Ovary (tissue), 9 donors: ENCODE data around the gene REEP1. TPM values are rescaled to one million over a fixed set of nuclear protein-coding genes. Genes with fewer than 3 reads are reported as not detected.

Experiments
- DNase-seq, 5 donors: peaks; one replicate each; pipeline ENCODE4 v3.0.0-alpha.2; 2019 to 2020
- H3K27ac ChIP-seq, 2 donors: fragments of 200-600 bp; one replicate each; pipeline versions ENCODE4 v1.5.1 to v1.8.0; 2019 to 2022
- H3K27me3 ChIP-seq: fragments of 200-600 bp; one replicate; pipeline ENCODE4 v1.8.0; 2022
- H3K36me3 ChIP-seq: fragments of 200-600 bp; sonication (generic); one replicate; pipeline ENCODE4 v1.5.1; 2019
- H3K4me1 ChIP-seq: one replicate; pipeline ENCODE4 v1.8.1; 2013; ENCODE audit warnings: mild to moderate bottlenecking, moderate library complexity; ENCODE audit not compliant: insufficient read depth
- H3K4me3 ChIP-seq: fragments of 200-600 bp; sonication (generic); one replicate; pipeline ENCODE4 v1.5.1; 2017
- H3K9me3 ChIP-seq, 2 donors: fragments of 200-600 bp in 1 of 2; sonication (generic) in 1 of 2; one replicate each; pipeline versions ENCODE4 v1.5.1 to v1.8.1; 2013 to 2019; ENCODE audit warnings: mild to moderate bottlenecking in 1 of 2, moderate library complexity in 1 of 2
- CTCF ChIP-seq, 3 donors: fragments of 450-650 bp in 2 of 3; fragments of 200-600 bp in 1 of 3; IDR thresholded peaks; one replicate each; pipeline versions ENCODE4 v1.5.1 to v1.8.0; 2016 to 2022; ENCODE audit warnings: antibody characterized with exemption in 3 of 3, mild to moderate bottlenecking in 1 of 3
- EP300 ChIP-seq: sonication (generic); formaldehyde crosslinking; IDR thresholded peaks from one replicate; pipeline ENCODE4 v1.6.1; 2017; ENCODE audit warnings: antibody characterized with exemption
- POLR2A ChIP-seq: fragments of 450-650 bp; IDR thresholded peaks from one replicate; pipeline ENCODE4 v1.6.1; 2017; ENCODE audit warnings: antibody characterized with exemption, mild to moderate bottlenecking, moderate library complexity
- WGBS, 3 donors: extraction: QIAGEN DNeasy Blood & Tissue Kit in 1 of 3; methylation state at CpG; one replicate each; pipeline versions ENCODE4 v1.1.5 to v1.1.7; 2013 to 2017; 5-methylcytosine and 5-hydroxymethylcytosine counted together
- intact Hi-C, 4 donors: fragments of 100-400 bp; cut with DNase I; formaldehyde crosslinking; loops; one replicate each; pipeline versions ENCODE4 v1.11.0 to v1.15.1; 2022 to 2023
- polyA plus RNA-seq, 2 donors: library from polyadenylated mRNA; stranded (reverse); fragments of 200-250 nt in 1 of 2; fragments of 350-450 nt in 1 of 2; fragmentation: Illumina TruSeq in 1 of 2; extraction: RNeasy Lipid Tissue Mini Kit (QIAGEN cat#74804) in 1 of 2; gene quantifications; one replicate each; pipeline ENCODE4 v1.2.3, GENCODE V29; 2013 to 2014
- total RNA-seq, 7 donors: library from RNA; depleted of rRNA in 2 of 7; stranded (reverse); fragments of >200 nt in 2 of 7; fragmentation: NEBNext Ultra II Directional in 3 of 7; extraction: Animal tissue kit (Norgen Biotek cat#: 25700) in 3 of 7; gene quantifications; one replicate each; pipeline versions ENCODE4 v1.1.0 to v1.2.4, GENCODE V29; 2016 to 2023
- donor health status: DM: no; HTN: no; CAD: no; lungs with moderate emphysema.
- donor health status: DM: no; HTN: no; CAD: no.
- donor health status: Bipolar disorder and iron deficiency.
- donor health status: DM: yes; HTN: yes; CAD: no.
- donor health status: DM: no; HTN: no; CAD: no.
- donor health status: DM: yes; HTN: yes; CAD: no.

The REEP1 gene
- total and polyA plus RNA-seq, 9 donors, result 0.58 to 35.7 (median 2.0) TPM

DNA sequence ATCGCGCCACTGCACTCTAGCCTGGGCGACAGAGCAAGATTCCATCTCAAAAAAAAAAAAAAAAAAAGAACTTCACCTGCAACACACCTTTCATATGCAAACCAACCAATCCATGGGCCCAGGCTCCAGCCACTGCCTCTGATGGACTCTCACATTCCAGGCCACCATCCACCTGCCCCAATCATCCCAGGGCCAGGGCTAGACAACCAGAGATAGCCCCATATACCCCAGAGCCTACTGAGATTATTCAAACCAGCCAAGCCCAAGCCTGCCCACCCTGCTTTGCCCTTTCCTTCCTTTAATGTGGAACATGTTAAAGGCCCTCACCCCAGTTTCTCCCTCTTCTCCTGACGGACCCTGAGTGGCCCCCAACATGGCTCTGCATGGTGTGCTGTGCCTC is 81.1 kb downstream of the REEP1 start:
- intact Hi-C loops, result no loop called here
- no peak overlapping the region for H3K27ac ChIP-seq
- TF ChIP-seq POLR2A (no peak), EP300 (no peak), CTCF (IDR thresholded peaks at IDR 0.05) (no peak)
- DNase-seq, result no peak
- no peaks in the 10 kb centered on the region for H3K27me3 ChIP-seq
- 91 to 99% (median 95%) methylated on average over 4 of the region's 4 CpGs for WGBS, 3 donors
- no peak overlapping the region for H3K4me3 ChIP-seq
- H3K36me3 ChIP-seq, result no peaks in the 10 kb centered on the region
- no peaks in the 10 kb centered on the region for H3K9me3 ChIP-seq
- H3K4me1 ChIP-seq, result no peaks in the 10 kb centered on the region

GRCh38 chr2:86254576-86255538 is 82.6 kb downstream of the REEP1 start:
- intact Hi-C loops, result no loop called here
- H3K27ac ChIP-seq, result no peak overlapping the region
- no peaks in the 10 kb centered on the region for H3K36me3 ChIP-seq
- H3K27me3 ChIP-seq, result no peaks in the 10 kb centered on the region
- H3K4me3 ChIP-seq, result no peak overlapping the region
- H3K4me1 ChIP-seq, result peaks cover 3% of the 10 kb centered on the region
- TF ChIP-seq CTCF (IDR thresholded peaks at IDR 0.05), result no peak
- no peak for TF ChIP-seq EP300
- no peak for TF ChIP-seq POLR2A
- DNase-seq, result no peak
- no peaks in the 10 kb centered on the region for H3K9me3 ChIP-seq
- WGBS, 3 donors, result 55 to 68% (median 65%) methylated on average over 8 of the region's 8 CpGs

DNA sequence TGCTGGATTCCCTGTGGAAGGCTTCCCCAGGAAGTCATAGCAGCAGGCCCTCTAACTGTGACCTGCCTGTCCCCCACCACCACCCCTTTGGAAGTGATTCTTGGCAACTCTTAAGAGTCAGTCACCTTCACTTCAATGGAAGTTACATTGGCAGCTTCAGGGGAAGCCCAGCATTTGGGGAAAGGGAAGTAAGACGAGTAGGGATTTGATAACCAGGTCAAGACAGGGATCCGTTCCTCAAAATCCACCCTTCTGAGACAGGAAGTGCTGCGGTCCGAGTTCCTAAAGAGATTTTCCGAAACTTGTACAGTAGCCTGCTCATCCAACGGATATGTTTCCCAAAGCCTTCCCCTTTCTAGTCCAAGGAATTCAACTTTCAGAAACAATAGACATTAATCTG is 84.0 kb downstream of the REEP1 start:
- Histone ChIP-seq H3K27ac (no peak overlapping the region), H3K27me3 (no peaks in the 10 kb centered on the region), H3K36me3 (no peaks in the 10 kb centered on the region), H3K4me1 (peaks cover 3% of the 10 kb centered on the region), H3K4me3 (no peak overlapping the region), H3K9me3 (no peaks in the 10 kb centered on the region)
- TF ChIP-seq POLR2A, result no peak
- no peak for TF ChIP-seq CTCF (IDR thresholded peaks at IDR 0.05)
- no peak for TF ChIP-seq EP300
- intact Hi-C loops, result no loop called here
- 77 to 88% (median 85%) methylated on average over 6 of the region's 6 CpGs for WGBS, 3 donors
- DNase-seq, result no peak

DNA sequence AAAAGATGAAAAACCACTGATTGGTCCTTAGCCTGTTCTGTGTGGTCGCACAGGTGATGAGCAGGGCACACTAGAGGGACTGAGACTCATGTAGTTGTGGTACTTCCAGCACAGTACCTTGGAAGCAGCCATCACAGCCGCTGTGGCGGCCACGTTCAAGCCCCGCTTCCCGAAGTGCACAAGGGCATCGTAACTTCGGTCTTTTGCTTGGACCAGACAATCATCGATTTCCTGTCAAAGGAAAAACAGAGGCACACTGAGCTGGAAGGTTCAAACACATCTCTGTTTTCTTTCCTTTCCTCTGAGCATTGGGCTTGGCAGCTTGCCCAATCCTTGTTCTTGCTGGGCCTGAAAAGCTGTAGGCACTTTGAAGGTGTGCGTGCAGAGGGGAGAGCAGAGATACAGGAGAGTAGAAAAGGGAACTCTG is 85.6 kb downstream of the REEP1 start:
- Histone ChIP-seq H3K27me3 (no peaks in the 10 kb centered on the region), H3K4me1 (peaks cover 3% of the 10 kb centered on the region), H3K27ac (no peak overlapping the region), H3K36me3 (no peaks in the 10 kb centered on the region), H3K4me3 (no peak overlapping the region), H3K9me3 (no peaks in the 10 kb centered on the region)
- DNase-seq, result no peak
- TF ChIP-seq CTCF (IDR thresholded peaks at IDR 0.05) (no peak), EP300 (no peak), POLR2A (no peak)
- 86 to 89% (median 87%) methylated on average over 10 of the region's 10 CpGs for WGBS, 3 donors
- intact Hi-C loops, result no loop called here
